Measurements from ENCODE around the gene SMAD9. TPM values are rescaled to one million over a fixed set of nuclear protein-coding genes. Genes with fewer than 3 reads are reported as not detected.

Gene SMAD9
- total RNA-seq, 1 donor from 2014 or later = 0.26 TPM

- no peak for TF ChIP-seq CTCF (IDR thresholded peaks at IDR 0.05; ENCODE audit: unreplicated experiment)
- Mint-ChIP-seq H3K9me3 (ENCODE audit: unreplicated experiment) (no peaks in the 10 kb centered on the region), H3K27ac (ENCODE audit: unreplicated experiment) (no peak overlapping the region), H3K36me3 (ENCODE audit: low read depth, unreplicated experiment) (no peaks in the 10 kb centered on the region), H3K4me1 (ENCODE audit: unreplicated experiment) (no peaks in the 10 kb centered on the region), H3K27me3 (ENCODE audit: unreplicated experiment) (no peaks in the 10 kb centered on the region), H3K4me3 (ENCODE audit: unreplicated experiment) (no peak overlapping the region)
- no peak for DNase-seq (ENCODE audit: low spot score)
Observed at GRCh38 chr13:36796052-36796451, 124.0 kb downstream of the SMAD9 start.

GRCh38 chr13:36795463-36795862, 124.6 kb downstream of the SMAD9 start:
- H3K4me1 Mint-ChIP-seq (ENCODE audit: unreplicated experiment) = no peaks in the 10 kb centered on the region
- H3K36me3 Mint-ChIP-seq (ENCODE audit: low read depth, unreplicated experiment) = no peaks in the 10 kb centered on the region
- no peaks in the 10 kb centered on the region for H3K27me3 Mint-ChIP-seq (ENCODE audit: unreplicated experiment)
- H3K27ac Mint-ChIP-seq (ENCODE audit: unreplicated experiment) = no peak overlapping the region
- no peak overlapping the region for H3K4me3 Mint-ChIP-seq (ENCODE audit: unreplicated experiment)
- no peak for DNase-seq (ENCODE audit: low spot score)
- H3K9me3 Mint-ChIP-seq (ENCODE audit: unreplicated experiment) = no peaks in the 10 kb centered on the region
- TF ChIP-seq CTCF (IDR thresholded peaks at IDR 0.05; ENCODE audit: unreplicated experiment) = no peak

Other genes with a start within 250 kb of the SMAD9 start
- 0.08 TPM for gene SERTM1, start 246.2 kb downstream of the SMAD9 start, total RNA-seq (ENCODE audit: unreplicated experiment)
- 6.3 TPM for gene RFXAP, start 101.0 kb downstream of the SMAD9 start, total RNA-seq (ENCODE audit: unreplicated experiment)
- gene ALG5, start 79.1 kb upstream of the SMAD9 start, total RNA-seq (ENCODE audit: unreplicated experiment) = 22.0 TPM
- 38.1 TPM for gene EXOSC8, start 80.5 kb upstream of the SMAD9 start, total RNA-seq (ENCODE audit: unreplicated experiment)
- gene SUPT20H, start 139.4 kb upstream of the SMAD9 start, total RNA-seq (ENCODE audit: unreplicated experiment) = 56.1 TPM
- not detected for gene CSNK1A1L, start 185.4 kb upstream of the SMAD9 start, total RNA-seq (ENCODE audit: unreplicated experiment)

All from endothelial cell (in vitro differentiated cells).